Gastrocnemius medialis (tissue), 4 donors: ENCODE measurements around the gene EVC2.

Experiments
- POLR2A ChIP-seq, 2 donors: fragments of 450-650 bp; IDR thresholded peaks; one replicate each; pipeline ENCODE4 v1.6.1; 2017; ENCODE audit warnings: antibody characterized with exemption in 2 of 2, mild to moderate bottlenecking in 2 of 2, moderate library complexity in 2 of 2
- TF ChIP-seq, protein P1 (sequence below), 5 experiments: fragments of 450-650 bp in 3 of 5; fragments of 200-600 bp in 2 of 5; sonication (generic) in 2 of 5; IDR thresholded peaks in 4 of 5; conservative IDR thresholded peaks in 1 of 5; 1 replicate in 4 of 5; 2 replicates in 1 of 5; pipeline ENCODE4 v1.5.1; 2016 to 2019; ENCODE audit warnings: antibody characterized with exemption in 5 of 5, mild to moderate bottlenecking in 3 of 5, moderate library complexity in 3 of 5

GRCh38 chr4:5747738-5748375 lies 39.5 kb upstream of the EVC2 start:
- TF ChIP-seq, protein P1, sequence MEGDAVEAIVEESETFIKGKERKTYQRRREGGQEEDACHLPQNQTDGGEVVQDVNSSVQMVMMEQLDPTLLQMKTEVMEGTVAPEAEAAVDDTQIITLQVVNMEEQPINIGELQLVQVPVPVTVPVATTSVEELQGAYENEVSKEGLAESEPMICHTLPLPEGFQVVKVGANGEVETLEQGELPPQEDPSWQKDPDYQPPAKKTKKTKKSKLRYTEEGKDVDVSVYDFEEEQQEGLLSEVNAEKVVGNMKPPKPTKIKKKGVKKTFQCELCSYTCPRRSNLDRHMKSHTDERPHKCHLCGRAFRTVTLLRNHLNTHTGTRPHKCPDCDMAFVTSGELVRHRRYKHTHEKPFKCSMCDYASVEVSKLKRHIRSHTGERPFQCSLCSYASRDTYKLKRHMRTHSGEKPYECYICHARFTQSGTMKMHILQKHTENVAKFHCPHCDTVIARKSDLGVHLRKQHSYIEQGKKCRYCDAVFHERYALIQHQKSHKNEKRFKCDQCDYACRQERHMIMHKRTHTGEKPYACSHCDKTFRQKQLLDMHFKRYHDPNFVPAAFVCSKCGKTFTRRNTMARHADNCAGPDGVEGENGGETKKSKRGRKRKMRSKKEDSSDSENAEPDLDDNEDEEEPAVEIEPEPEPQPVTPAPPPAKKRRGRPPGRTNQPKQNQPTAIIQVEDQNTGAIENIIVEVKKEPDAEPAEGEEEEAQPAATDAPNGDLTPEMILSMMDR (IDR thresholded peaks at IDR 0.05 in 4 of 5, conservative IDR thresholded peaks at IDR 0.05 in 1 of 5), result no peak
- no peak for TF ChIP-seq POLR2A (IDR thresholded peaks at IDR 0.05)
